ENCODE measurements around the gene SAMD4A.

DNA sequence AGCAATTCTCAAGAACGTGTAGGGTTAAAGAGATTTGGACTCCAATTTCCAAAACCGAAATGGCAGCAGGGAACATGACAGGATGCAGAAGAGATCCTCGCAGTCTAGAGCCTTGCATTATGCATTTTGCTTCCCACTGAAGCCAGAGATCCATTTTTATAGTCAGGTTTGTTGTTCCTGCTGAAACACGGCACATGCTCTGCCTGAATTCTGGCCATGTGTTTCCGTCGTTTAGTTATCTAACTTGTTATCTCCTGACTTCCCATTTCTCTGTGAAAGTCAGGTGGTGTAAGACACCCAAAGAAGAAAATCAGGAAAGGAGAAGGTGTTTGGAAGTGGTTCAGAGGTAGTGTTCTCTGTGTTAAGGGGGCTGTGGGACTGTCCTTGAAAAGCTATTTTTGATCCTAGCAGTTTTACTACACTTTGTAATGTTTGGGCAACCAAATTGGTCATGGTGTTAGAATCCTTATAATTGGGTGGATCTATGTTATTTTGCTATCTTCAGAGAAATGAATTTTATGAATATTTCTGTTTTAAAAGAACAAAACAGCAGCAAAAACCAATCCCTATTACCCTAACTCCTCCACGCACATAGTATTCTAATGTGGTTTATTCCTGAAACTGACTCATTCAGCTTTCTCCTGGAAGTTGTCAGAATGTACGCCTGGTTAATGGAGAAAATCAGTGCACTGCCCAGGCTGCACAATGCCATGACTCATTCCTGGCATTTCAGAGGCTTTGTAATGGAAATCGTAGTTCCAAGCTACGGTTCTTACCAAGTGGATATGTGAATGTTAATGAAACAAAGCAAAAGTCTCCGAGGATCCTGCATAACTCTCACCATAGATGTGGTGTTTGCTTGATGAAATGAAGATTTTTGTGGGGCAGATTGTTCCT is 110.1 kb downstream of the SAMD4A start:
- TF ChIP-seq, protein P1, sequence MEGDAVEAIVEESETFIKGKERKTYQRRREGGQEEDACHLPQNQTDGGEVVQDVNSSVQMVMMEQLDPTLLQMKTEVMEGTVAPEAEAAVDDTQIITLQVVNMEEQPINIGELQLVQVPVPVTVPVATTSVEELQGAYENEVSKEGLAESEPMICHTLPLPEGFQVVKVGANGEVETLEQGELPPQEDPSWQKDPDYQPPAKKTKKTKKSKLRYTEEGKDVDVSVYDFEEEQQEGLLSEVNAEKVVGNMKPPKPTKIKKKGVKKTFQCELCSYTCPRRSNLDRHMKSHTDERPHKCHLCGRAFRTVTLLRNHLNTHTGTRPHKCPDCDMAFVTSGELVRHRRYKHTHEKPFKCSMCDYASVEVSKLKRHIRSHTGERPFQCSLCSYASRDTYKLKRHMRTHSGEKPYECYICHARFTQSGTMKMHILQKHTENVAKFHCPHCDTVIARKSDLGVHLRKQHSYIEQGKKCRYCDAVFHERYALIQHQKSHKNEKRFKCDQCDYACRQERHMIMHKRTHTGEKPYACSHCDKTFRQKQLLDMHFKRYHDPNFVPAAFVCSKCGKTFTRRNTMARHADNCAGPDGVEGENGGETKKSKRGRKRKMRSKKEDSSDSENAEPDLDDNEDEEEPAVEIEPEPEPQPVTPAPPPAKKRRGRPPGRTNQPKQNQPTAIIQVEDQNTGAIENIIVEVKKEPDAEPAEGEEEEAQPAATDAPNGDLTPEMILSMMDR (IDR thresholded peaks at IDR 0.05) = no peak
- TF ChIP-seq POLR2A (IDR thresholded peaks at IDR 0.05; ENCODE audit: low read length) = no peak
- TF ChIP-seq, protein P2, sequence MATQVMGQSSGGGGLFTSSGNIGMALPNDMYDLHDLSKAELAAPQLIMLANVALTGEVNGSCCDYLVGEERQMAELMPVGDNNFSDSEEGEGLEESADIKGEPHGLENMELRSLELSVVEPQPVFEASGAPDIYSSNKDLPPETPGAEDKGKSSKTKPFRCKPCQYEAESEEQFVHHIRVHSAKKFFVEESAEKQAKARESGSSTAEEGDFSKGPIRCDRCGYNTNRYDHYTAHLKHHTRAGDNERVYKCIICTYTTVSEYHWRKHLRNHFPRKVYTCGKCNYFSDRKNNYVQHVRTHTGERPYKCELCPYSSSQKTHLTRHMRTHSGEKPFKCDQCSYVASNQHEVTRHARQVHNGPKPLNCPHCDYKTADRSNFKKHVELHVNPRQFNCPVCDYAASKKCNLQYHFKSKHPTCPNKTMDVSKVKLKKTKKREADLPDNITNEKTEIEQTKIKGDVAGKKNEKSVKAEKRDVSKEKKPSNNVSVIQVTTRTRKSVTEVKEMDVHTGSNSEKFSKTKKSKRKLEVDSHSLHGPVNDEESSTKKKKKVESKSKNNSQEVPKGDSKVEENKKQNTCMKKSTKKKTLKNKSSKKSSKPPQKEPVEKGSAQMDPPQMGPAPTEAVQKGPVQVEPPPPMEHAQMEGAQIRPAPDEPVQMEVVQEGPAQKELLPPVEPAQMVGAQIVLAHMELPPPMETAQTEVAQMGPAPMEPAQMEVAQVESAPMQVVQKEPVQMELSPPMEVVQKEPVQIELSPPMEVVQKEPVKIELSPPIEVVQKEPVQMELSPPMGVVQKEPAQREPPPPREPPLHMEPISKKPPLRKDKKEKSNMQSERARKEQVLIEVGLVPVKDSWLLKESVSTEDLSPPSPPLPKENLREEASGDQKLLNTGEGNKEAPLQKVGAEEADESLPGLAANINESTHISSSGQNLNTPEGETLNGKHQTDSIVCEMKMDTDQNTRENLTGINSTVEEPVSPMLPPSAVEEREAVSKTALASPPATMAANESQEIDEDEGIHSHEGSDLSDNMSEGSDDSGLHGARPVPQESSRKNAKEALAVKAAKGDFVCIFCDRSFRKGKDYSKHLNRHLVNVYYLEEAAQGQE (IDR thresholded peaks at IDR 0.05) = no peak
- no peak for TF ChIP-seq JUN (IDR thresholded peaks at IDR 0.05)
- TF ChIP-seq, protein P3, sequence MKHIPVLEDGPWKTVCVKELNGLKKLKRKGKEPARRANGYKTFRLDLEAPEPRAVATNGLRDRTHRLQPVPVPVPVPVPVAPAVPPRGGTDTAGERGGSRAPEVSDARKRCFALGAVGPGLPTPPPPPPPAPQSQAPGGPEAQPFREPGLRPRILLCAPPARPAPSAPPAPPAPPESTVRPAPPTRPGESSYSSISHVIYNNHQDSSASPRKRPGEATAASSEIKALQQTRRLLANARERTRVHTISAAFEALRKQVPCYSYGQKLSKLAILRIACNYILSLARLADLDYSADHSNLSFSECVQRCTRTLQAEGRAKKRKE (CRISPR knock-in tag; IDR thresholded peaks at IDR 0.05; ENCODE audit: low read depth) = no peak
- TF ChIP-seq MAFK (IDR thresholded peaks at IDR 0.05; ENCODE audit: partially characterized antibody) = no peak
- TF ChIP-seq, protein P4, sequence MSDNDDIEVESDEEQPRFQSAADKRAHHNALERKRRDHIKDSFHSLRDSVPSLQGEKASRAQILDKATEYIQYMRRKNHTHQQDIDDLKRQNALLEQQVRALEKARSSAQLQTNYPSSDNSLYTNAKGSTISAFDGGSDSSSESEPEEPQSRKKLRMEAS (IDR thresholded peaks at IDR 0.05) = no peak
- TF ChIP-seq, protein P5, sequence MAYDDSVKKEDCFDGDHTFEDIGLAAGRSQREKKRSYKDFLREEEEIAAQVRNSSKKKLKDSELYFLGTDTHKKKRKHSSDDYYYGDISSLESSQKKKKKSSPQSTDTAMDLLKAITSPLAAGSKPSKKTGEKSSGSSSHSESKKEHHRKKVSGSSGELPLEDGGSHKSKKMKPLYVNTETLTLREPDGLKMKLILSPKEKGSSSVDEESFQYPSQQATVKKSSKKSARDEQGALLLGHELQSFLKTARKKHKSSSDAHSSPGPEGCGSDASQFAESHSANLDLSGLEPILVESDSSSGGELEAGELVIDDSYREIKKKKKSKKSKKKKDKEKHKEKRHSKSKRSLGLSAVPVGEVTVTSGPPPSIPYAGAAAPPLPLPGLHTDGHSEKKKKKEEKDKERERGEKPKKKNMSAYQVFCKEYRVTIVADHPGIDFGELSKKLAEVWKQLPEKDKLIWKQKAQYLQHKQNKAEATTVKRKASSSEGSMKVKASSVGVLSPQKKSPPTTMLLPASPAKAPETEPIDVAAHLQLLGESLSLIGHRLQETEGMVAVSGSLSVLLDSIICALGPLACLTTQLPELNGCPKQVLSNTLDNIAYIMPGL (CRISPR knock-in tag; IDR thresholded peaks at IDR 0.05; ENCODE audit: borderline replicate concordance) = no peak
- no peak for TF ChIP-seq SMC3 (IDR thresholded peaks at IDR 0.05)
- TF ChIP-seq KDM1A (IDR thresholded peaks at IDR 0.05; ENCODE audit: low read depth) = no peak
- TF ChIP-seq, protein P6, sequence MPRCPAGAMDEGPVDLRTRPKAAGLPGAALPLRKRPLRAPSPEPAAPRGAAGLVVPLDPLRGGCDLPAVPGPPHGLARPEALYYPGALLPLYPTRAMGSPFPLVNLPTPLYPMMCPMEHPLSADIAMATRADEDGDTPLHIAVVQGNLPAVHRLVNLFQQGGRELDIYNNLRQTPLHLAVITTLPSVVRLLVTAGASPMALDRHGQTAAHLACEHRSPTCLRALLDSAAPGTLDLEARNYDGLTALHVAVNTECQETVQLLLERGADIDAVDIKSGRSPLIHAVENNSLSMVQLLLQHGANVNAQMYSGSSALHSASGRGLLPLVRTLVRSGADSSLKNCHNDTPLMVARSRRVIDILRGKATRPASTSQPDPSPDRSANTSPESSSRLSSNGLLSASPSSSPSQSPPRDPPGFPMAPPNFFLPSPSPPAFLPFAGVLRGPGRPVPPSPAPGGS (IDR thresholded peaks at IDR 0.05) = no peak

Data from A549 (cell line).